ENCODE results near the gene ZNF175.

DNA sequence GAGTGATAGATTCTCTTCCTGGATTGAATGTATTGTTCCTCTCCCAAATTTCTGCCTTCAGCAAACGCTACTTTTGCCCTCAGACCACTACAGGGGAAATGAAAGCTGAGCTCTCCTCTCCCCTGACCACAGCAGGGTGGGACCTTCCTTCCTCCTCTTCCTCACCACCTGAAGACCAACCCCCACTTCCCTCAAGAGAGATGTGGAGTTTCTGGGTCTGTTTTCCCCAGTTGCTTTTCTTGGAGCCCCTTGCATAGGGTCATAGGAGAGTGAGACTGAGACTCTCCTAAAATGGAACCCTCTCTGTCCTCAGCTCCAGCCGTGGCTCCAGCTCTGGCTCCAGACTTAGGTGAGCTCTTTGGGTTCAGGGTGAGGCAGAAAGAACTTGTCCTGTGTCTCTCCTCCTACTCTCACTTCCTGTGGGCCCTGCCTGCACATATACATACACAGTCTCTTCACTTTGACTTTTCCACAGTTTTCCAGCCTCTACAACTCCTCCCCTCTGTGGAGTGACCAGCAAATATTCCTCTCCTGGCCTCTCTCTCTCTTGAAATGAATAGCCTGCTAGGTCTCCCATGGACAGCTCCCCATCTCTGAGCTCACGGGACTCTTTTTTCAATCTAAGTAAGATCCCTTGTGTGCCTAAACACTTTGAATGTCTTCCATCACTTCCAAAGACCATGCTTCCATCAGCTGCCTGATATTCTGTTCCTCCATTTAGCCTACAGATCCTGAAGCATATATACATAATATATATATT, 19.2 kb upstream of the ZNF175 start:
- TF ChIP-seq NFIC (IDR thresholded peaks at IDR 0.05; ENCODE audit: low read depth, low read length), result no peak
- TF ChIP-seq NR2F1 (conservative IDR thresholded peaks at IDR 0.05), result no peak
- TF ChIP-seq, protein P1, sequence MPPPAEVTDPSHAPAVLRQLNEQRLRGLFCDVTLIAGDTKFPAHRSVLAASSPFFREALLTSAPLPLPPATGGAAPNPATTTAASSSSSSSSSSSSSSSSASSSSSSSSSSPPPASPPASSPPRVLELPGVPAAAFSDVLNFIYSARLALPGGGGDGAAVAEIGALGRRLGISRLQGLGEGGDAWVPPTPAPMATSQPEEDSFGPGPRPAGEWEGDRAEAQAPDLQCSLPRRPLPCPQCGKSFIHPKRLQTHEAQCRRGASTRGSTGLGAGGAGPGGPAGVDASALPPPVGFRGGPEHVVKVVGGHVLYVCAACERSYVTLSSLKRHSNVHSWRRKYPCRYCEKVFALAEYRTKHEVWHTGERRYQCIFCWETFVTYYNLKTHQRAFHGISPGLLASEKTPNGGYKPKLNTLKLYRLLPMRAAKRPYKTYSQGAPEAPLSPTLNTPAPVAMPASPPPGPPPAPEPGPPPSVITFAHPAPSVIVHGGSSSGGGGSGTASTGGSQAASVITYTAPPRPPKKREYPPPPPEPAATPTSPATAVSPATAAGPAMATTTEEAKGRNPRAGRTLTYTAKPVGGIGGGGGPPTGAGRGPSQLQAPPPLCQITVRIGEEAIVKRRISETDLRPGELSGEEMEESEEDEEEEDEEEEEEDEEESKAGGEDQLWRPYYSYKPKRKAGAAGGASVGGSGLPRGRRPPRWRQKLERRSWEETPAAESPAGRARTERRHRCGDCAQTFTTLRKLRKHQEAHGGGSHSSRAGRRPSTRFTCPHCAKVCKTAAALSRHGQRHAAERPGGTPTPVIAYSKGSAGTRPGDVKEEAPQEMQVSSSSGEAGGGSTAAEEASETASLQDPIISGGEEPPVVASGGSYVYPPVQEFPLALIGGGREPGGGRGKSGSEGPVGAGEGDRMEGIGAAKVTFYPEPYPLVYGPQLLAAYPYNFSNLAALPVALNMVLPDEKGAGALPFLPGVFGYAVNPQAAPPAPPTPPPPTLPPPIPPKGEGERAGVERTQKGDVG (CRISPR knock-in tag; IDR thresholded peaks at IDR 0.05), result no peak
- no peak for TF ChIP-seq EP300 (IDR thresholded peaks at IDR 0.05; ENCODE audit: borderline replicate concordance in 1 of 2, control insufficient read depth in 1 of 2, low read depth in 2 of 2, low read length in 2 of 2)
- TF ChIP-seq, protein P2, sequence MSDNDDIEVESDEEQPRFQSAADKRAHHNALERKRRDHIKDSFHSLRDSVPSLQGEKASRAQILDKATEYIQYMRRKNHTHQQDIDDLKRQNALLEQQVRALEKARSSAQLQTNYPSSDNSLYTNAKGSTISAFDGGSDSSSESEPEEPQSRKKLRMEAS (IDR thresholded peaks at IDR 0.05; ENCODE audit: low read depth, low read length), result no peak
